Head of caudate nucleus (tissue), 42 donors: ENCODE data around the gene STIP1.
"Not testable (repeated sequence)": the region's sequence is repeated elsewhere in the genome, so short reads cannot be mapped to it uniquely, and the experiment has no call there.

Source experiments
- DNase-seq, 42 donors: peaks; one replicate each; pipeline versions ENCODE4 v3.0.0 to v3.0.0-alpha.2; 2020 to 2021; ENCODE audit warnings: mixed read lengths in 7 of 42
- intact Hi-C: fragments of 100-400 bp; cut with DNase I; formaldehyde crosslinking; loops from one replicate; pipeline ENCODE4 v1.15.0; 2022

The STIP1 gene

DNA sequence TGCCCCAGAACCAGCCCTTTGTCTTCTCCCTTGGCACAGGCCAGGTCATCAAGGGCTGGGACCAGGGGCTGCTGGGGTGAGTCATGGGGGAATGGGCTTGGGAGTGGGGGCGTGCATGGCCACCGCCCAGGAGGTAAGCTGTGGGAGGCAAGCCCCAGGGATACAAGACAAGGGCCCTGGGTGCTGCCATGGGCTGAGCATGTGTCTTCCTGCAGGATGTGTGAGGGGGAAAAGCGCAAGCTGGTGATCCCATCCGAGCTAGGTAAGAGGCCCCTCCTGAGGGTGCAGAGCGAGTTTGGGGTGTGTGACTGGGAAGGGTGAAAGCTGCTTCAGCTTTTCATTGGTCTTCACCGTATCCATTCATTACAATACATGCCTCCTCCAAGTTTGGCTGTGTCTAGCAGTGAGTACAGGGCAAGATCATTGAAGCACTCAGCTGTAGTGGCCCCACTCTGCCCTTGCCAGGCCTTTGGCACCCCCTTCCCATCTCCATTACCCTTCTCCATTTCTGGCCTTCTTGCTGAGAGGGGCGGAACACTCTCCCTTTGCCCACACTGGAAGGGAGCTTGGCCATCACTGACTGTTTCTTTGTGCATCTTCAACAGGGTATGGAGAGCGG, 57.4 kb downstream of the STIP1 start:
- intact Hi-C loops = no loop called here

DNA sequence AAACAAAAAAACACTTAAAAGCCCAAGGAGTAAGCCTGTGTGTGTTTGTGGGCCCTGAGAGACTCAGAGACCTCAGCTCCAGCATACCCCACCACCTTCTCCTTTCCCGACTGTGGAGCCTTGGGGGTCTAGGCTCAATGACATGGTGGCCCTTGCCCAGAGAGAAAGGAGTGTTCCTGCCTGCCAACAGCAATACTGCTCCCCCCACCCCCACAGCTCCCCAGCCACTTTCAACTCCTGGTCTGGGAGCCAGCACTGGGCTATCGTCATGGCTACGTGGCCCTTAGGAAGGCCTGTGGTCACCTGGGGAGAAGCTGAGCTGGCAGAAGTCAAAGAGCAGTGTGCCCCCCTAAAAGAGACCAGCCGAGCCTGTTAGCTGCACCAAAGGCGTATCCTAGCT, 58.1 kb downstream of the STIP1 start:
- intact Hi-C loops = no loop called here
- no peak for DNase-seq

More for the DNA sequence above, 57.4 kb downstream of the STIP1 start:
- DNase-seq = no peak

DNA sequence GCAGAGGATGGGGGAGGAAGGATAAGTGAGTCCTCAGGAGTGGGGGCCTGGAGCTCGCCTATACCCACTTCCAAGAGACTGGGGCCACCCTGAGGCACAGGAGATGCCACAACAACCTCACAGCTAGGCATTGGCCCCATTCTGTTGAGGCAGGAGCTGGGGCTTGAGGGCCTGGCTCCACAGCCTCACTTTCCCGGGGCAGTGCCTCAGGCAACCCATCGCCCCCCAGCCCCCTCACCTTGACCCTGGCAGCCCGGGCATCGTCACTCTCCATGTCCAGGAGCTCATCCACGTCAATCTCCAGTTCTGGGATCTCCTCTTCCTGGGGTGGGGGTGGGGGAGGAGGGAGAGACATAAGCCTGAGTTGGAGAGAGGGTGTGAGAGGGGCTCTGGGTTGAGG, 59.0 kb downstream of the STIP1 start:
- intact Hi-C loops = no loop called here
- no peak for DNase-seq

DNA sequence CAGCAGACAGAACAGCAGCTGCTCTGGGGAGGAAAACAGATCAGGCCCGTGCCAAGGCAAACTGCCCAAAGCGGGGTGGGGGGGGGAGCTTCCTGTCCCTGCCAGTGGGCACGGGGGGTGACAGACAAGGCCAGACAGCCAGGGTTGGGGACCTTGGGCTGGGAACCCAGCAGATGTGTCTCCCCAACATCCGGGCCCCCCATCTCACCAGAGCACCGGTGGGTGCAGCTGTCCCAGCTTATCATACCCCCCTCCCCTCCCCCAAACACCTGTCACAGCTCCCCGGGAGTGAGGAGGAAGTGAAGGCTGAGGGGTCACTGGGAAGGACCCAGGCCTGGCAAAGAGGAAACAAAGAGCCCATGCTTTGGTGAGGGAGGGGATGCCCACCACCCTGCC, 59.4 kb downstream of the STIP1 start:
- DNase-seq = peak in 25 of 42 donors; percentile 38 to 84 (median 62)
- intact Hi-C loops = no loop called here

DNA sequence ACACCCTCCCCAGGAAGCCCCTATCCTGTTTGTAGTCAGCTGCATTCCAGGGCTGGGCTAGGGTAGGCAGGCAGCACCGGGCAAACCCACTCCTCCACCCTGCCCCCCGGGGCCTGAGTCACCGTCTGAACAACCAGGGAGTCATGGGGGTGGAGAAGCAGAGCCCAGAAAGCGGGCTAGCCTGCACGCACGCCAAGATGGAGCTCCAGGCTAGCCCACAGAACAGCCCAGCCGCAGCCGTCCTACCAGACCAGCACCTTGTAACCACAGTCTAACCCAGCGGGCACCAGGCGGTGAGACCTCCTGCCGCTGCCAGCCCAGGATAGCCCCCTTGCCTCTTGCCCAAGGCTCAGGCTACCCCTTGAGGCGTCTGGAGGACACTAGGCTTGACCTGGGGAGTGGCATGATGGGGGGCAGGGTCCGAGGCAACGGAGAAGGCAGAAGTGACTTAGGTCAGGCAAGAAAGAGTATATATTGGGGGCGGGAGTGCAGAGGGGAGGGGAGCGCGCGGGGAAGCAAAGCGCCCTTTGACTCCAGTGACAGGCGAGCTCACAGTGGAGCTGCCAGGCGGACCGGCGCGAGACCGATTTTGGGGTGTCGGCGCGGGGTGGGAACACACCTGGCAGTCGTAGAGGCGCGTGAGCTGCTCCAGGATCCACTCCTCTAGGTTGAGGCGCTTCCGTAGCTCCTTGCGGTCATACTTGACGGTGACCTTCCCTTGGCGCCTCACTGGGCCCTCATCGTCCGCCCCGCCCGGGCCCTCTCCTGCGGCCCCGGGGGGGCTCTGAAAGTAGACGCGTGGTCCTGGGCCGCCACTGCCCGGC, 60.0 kb downstream of the STIP1 start:
- intact Hi-C loops = no loop called here

DNA sequence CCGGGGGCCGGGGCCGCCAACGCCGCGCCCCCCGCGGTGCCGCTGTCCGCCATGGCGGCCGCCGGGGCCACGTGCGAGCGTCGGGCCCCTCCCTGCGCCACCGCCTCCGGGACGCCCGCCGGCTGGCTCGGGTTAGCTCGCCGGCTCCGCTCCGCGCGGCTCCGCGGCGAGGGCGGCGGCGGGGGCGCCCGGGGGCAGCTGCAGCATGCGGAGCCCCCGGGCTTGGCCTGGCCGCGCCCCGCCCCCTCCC, 60.6 kb downstream of the STIP1 start:
- DNase-seq, intact Hi-C loops: not testable (repeated sequence)

More for the DNA sequence above, 60.0 kb downstream of the STIP1 start:
- DNase-seq = peak in 18 of 42 donors; percentile 28 to 79 (median 58)

DNA sequence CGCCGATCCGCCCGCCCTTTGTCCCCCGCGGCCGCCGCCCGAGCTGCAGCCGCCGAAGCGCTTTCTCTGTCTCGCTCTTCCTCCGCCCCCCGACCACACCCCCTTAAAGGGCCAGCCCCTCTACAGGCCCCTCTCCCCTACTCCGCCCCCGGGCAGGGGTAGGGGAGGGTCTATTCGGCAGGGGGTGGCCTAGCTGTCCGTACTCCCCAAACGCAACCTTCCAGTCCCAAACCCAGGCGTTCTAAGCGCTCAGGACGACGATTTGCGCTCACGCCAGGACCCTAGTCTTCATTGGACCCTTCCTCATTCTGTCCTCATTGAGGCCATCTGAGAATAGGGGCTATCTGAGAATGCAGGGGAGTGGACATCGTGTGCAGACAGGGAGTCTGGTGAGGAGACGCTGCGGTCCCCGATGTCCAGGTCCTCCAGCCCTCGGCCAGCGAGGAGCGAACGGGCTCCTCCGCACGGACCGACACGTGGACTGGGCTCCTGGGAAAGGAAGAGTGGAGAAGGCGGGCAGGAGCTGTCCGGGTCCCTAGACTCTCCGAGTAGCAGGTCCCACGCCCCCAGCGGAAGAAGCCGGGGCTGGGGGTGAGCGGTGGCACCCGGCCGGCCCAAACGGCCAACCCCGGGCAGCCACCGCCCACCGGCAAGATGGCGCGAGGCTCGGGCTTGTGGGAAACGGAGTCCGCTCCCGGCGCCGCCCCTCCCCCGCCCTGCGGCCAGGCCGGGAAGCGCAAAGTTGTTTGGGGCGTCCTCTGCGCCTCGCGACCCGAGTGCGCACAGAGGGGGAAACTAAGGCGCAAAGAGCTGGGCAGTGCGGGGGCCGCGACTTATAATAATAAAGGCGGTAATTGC, 61.1 kb downstream of the STIP1 start, which contains the start of gene PPP1R14B:
TSS of gene PPP1R14B (minus strand) at position 73 of the 858 bp plus-strand sequence. CDS start 270 bp downstream, outside the sequence.
- intact Hi-C loops = no loop called here
- DNase-seq = peak; percentile 52 to 94 (median 88)

DNA sequence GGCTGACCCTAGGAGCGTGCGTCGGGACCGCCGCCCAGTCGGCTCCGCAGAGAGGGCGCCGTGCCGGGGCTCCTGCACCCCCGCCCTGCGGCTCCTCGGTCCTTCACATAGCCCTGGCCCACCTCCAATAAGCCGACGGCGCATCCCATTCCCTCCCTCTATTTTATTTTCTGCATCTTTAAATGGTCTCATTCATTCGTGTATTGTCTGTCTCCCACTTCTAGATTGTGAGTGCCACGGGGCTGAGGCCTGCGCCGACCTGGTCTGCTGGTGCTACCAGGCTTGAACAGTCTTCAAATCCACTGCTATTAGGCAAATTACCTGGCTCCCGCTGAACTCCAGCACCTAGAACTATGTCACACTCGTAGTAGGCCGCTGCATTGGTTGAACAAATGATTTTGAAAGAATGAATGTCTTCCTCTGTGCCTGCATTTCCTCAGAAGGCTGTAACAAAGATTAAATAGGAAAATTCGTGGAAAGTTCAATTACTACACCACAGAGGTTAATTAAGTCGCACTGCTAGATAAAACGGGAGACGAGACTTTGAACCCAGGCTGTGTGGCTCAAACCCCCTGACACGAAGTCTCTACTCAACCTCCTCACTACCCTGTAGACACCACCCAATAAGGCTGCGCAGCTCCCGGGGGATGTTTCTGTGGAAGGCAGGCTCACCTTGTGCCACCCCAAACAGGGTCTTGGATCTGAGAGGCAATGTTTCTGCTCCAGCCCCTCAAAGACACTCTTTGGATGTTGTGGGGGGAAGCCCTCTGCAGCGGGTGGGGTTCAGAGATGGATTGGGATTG, 62.0 kb downstream of the STIP1 start:
- DNase-seq = no peak
- intact Hi-C loops = no loop called here

DNA sequence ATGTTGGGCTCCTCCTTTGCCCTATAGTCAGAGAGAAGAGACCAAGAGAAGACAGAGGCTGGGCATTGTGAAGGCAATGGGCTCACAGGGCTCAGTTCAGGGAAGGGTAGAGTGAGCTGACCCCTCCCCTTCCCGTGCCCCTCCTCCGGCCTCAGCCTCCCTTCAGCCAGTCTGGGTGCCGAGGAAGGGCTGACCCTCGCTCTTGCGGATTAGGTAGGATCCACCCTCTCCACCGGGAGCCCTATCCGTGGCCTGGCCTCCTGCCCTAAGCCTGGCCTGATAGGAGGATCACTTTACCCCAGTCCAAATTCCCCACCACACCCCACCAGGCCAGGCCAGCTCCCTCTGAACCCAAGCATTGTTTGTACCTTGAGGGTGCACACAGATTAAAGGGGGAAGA, 62.6 kb downstream of the STIP1 start:
- no peak for DNase-seq
- intact Hi-C loops = no loop called here

DNA sequence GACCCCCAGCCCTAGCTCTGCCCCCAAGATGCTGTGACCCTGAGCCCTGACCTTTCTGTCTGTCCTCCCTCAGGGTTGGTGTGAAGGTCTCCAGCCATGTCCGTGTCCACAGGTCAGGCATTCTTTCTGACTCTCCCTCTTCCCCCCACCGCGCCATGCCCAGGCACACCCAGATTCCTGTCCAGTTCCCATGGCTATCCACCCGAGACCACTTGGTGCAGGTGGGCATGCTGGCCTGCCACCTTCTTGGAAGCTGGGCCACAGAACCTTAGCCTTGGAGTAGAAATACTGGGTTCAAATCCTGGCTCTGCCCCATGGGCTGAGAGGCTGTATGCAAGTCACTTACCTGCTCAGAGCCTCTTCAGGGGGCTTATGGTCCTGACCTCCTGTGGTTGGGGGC, 63.1 kb downstream of the STIP1 start:
- intact Hi-C loops = no loop called here
- no peak for DNase-seq

DNA sequence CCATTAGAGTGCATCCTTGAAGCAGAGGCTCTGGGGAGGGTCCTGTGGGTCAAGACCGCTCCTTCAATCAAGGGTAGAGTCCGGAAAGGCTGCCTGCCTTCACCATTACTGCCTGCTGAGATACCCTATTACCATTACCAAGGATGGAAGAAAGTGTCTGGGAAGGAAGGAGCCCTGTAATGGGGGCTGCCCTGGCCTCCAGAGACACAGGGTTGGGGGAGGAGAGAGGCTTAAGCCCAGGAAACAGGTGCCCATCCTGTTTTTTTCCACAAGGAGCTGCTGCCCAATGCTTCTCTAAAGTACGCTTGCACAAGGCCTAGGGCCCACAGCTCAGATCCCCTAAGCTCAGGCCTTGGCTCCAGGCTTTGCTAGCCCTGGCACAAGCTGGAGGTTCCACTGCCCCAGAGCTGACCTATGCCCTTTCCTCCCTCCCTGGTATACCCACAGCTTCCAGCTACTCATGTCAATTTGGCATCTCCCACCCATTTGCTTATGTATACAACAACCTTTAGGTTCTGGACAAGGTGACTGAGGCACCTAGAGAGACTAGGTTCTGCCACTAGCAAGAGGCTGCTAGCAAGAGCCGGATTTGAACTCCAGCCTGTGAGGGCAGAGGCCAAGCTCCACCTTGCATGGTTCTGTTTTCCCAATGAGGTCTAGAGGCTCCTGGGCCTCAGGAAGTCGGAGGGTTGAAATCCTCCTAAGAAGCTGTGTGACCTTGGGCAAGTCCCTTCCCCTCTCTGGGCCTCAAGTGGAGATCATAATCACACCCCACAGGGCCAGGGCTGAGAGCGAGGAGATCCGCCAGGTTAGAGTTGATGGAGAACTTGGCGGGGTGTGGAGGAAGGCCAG, 63.8 kb downstream of the STIP1 start:
- DNase-seq = no peak
- intact Hi-C loops = no loop called here

DNA sequence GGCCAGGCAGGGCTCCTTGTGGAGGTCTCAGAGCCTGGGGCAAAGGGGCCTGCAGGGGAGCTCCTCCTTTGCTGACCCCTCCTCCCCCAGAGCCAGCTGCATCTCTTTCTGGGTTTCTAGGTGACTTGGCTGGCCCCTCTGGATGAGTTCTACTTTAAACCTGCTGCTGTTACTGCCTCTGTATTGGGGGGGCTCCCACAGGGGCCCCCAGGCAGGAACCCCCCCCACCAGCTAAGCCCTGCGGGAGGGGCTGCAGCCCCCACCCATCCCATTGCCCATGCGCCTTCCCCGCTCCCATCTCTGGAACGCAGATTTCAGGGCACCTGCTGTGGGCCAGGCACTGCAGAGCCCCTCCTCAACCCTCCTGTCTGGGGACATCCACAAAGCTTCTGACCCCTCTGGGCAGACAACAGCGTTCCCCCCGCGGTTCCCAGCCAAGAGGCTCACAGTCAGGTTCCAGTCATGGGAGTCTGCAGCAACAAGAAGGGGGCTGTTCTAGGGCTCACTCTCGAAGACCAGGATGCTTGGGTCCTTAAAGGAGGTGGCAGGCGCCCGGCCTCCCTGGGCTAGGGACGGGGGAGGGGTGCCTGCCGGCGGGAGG, 64.5 kb downstream of the STIP1 start:
- intact Hi-C loops = no loop called here
- DNase-seq = no peak

DNA sequence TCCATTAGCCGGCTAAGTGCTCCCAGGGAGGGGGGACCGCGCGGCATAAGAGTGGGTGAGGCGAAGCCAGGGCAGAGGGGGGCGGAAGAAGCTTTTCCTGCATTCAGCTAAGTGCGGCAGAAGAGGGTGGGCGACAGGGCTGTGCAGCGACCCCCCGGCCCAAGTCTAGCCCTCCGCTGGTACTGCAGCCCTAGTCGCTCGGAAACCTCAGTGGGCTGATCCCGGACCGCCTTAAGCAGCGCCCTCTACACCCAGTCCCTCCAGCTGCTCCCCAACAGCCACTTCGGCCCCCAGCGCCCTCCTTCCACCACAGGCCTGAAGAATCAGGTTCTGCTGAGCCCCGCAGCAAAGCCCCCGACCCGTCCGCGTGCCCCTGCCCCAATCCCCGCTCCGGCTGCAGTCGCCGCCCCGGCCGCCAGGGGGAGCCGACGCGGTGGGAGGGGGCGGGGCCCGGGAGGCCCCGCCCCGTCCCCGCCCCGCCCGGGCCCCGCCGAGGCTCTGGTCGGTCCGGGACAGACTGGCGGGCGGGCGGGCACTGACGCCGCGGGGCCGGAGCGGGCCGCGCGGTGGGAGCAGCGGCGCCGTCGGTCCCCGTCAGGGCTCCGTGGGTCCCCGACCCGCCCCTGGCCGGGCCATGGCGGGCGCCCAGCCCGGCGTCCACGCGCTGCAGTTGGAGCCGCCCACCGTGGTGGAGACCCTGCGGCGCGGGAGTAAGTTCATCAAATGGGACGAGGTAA, 65.2 kb downstream of the STIP1 start, which contains the start of gene PLCB3:
TSS of gene PLCB3 (plus strand) at position 515 of the 737 bp plus-strand sequence. CDS start at position 635, 120 bp downstream.
- intact Hi-C loops = no loop called here
- DNase-seq = peak in 28 of 42 donors; percentile 49 to 83 (median 66)

DNA sequence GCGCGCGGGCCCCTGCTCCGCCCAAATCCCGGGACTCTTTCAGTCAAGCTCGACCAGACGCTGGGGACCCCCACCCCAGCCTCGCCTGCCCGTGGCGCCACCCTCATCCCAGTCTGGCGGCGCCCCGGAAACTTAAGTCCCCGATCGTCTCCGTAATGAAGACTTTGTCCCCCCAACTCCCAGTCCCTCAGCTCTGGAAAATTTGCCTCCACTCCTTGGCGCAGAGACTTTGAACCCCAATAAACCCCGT, 65.7 kb downstream of the STIP1 start:
- intact Hi-C loops = no loop called here

DNA sequence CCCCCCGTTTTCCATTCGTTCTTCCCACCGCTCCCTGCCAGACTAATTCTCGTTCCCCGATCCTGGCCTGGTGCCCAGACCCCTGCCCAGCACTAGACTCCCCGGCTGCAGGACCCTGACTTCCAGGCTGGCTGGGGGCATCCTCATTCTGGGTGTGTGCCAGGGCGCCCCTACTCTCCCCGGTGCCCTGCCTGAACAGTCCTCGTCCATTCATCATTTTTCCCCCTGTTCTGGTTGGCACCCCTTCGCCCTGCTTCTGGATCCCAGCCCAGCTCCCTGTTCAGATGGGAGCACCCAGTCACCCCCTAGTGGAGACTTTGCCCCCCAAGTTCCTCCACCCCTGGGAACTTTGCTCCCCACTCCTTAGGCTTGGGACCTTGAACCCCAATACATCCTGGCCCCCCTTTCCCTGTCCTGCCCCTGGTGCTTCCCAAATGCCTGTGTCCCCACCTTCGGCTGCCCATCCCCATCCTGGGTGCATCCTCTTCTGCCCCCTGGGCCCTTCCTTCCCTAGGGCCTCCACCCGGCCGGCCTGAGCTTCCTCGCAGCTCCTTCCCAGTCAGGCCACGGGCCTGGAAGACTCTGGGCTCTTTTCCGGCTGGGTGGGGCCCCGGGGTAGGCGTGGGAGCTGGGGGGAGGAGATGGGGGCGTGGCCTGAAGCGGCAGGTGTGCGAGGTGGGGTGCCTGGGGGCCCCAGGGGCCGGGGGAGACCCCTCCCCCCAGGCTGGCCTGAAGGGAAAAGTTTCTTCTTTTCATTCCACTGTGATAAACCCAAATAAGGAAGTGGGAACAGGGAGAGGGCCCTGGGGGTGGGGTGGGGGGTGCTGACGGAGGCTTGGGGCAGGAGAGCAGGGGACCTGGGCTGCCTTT, 66.3 kb downstream of the STIP1 start:
- intact Hi-C loops = no loop called here

More for the DNA sequence above, 65.7 kb downstream of the STIP1 start:
- DNase-seq = no peak

DNA sequence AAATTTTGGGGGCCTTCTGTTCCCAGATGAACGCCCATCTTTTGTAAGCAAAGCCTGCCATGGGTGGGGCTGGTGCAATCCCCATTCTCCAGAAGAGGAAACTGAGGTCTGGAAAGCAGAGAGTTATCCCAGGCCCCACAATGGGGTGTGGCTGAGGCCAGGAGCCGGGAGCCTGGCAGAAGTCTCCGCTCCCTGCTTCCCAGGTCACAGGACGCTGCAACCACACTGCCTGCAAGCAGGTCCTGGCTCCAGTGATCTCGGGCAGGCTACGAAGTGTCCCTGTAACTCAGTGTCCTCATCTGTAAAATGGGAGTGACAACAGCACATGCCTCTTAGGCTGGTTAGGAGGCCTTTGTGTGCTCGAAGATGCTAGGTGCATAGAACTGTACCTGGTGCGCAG, 67.1 kb downstream of the STIP1 start:
- no peak for DNase-seq
- intact Hi-C loops = no loop called here

More for the DNA sequence above, 66.3 kb downstream of the STIP1 start:
- DNase-seq = peak in 1 of 42 donors; percentile 39
